Muscle layer of colon (tissue), 2 donors: ENCODE results near the gene GRHPR.

Experiments used
- H3K27ac ChIP-seq: one replicate; pipeline ENCODE4 v1.7.0; 2013; ENCODE audit warnings: low read depth, mild to moderate bottlenecking, low read length, moderate library complexity
- H3K27me3 ChIP-seq, 2 donors: one replicate each; pipeline ENCODE4 v1.7.0; 2013; ENCODE audit warnings: low read length in 2 of 2, mild to moderate bottlenecking in 2 of 2; ENCODE audit not compliant: insufficient read depth in 2 of 2, control insufficient read depth in 1 of 2
- H3K36me3 ChIP-seq: one replicate; pipeline ENCODE4 v1.7.0; 2013; ENCODE audit warnings: mild to moderate bottlenecking, low read length; ENCODE audit not compliant: insufficient read depth
- H3K4me1 ChIP-seq: one replicate; pipeline ENCODE4 v1.7.0; 2013; ENCODE audit warnings: mild to moderate bottlenecking, low read length; ENCODE audit not compliant: insufficient read depth
- H3K4me3 ChIP-seq, 2 donors: one replicate each; pipeline ENCODE4 v1.7.0; 2013; ENCODE audit warnings: low read length in 2 of 2, low read depth in 1 of 2, mild to moderate bottlenecking in 1 of 2, moderate library complexity in 1 of 2
- H3K9ac ChIP-seq: one replicate; pipeline ENCODE4 v1.7.0; 2013; ENCODE audit warnings: low read length
- H3K9me3 ChIP-seq: one replicate; pipeline ENCODE4 v1.7.0; 2013; ENCODE audit warnings: mild to moderate bottlenecking, low read length
- donor health status: abdominal sarcoma.
- donor health status: Adenocarcinoma of cecum.

GRHPR gene

GRCh38 chr9:37422289-37423104, at the start of gene GRHPR:
Gene GRHPR (plus strand): TSS chr9:37422696. CDS start chr9:37422751, 55 bp downstream.
- no peaks in the 10 kb centered on the region for H3K9me3 ChIP-seq
- H3K27ac ChIP-seq, result peak within 1 kb of the TSS; percentile 86
- H3K36me3 ChIP-seq, result peaks cover 15% of the 10 kb centered on the region
- peak within 1 kb of the TSS; percentile 83 to 88 for H3K4me3 ChIP-seq
- H3K9ac ChIP-seq, result peak within 1 kb of the TSS; percentile 53
- no peaks in the 10 kb centered on the region for H3K27me3 ChIP-seq
- peaks cover 29% of the 10 kb centered on the region for H3K4me1 ChIP-seq

- Histone ChIP-seq H3K27ac (no peak overlapping the region), H3K9ac (no peak overlapping the region), H3K4me1 (no peaks in the 10 kb centered on the region), H3K9me3 (no peaks in the 10 kb centered on the region), H3K36me3 (no peaks in the 10 kb centered on the region), H3K4me3 (no peak overlapping the region), H3K27me3 (no peaks in the 10 kb centered on the region)
Measured at GRCh38 chr9:37372839-37373238, 49.7 kb upstream of the GRHPR start.

- Histone ChIP-seq H3K27ac (no peak overlapping the region), H3K9ac (no peak overlapping the region), H3K27me3 (no peaks in the 10 kb centered on the region), H3K36me3 (no peaks in the 10 kb centered on the region), H3K4me1 (no peaks in the 10 kb centered on the region), H3K9me3 (no peaks in the 10 kb centered on the region), H3K4me3 (no peak overlapping the region)
Measured at GRCh38 chr9:37373621-37374020, 48.9 kb upstream of the GRHPR start.

- no peaks in the 10 kb centered on the region for H3K27me3 ChIP-seq
- no peak overlapping the region for H3K4me3 ChIP-seq
- H3K36me3 ChIP-seq, result no peaks in the 10 kb centered on the region
- H3K27ac ChIP-seq, result no peak overlapping the region
- H3K9me3 ChIP-seq, result no peaks in the 10 kb centered on the region
- no peaks in the 10 kb centered on the region for H3K4me1 ChIP-seq
- no peak overlapping the region for H3K9ac ChIP-seq
Measured at GRCh38 chr9:37374892-37375291, 47.6 kb upstream of the GRHPR start.

- Histone ChIP-seq H3K4me3 (no peak overlapping the region), H3K27ac (no peak overlapping the region), H3K36me3 (no peaks in the 10 kb centered on the region), H3K9ac (no peak overlapping the region), H3K4me1 (no peaks in the 10 kb centered on the region), H3K27me3 (no peaks in the 10 kb centered on the region), H3K9me3 (no peaks in the 10 kb centered on the region)
Measured at GRCh38 chr9:37377688-37378612, 44.5 kb upstream of the GRHPR start.

GRCh38 chr9:37378613-37379004, 43.9 kb upstream of the GRHPR start:
- H3K27me3 ChIP-seq, result no peaks in the 10 kb centered on the region
- H3K36me3 ChIP-seq, result no peaks in the 10 kb centered on the region
- no peak overlapping the region for H3K4me3 ChIP-seq

GRCh38 chr9:37379835-37380234, 42.7 kb upstream of the GRHPR start:
- Histone ChIP-seq H3K9me3 (no peaks in the 10 kb centered on the region), H3K4me3 (no peak overlapping the region)

More at GRCh38 chr9:37378613-37379004, 43.9 kb upstream of the GRHPR start:
- no peak overlapping the region for H3K27ac ChIP-seq
- no peak overlapping the region for H3K9ac ChIP-seq
- no peaks in the 10 kb centered on the region for H3K9me3 ChIP-seq
- no peaks in the 10 kb centered on the region for H3K4me1 ChIP-seq

GRCh38 chr9:37380570-37380969, 41.9 kb upstream of the GRHPR start:
- H3K4me1 ChIP-seq, result no peaks in the 10 kb centered on the region
- H3K9me3 ChIP-seq, result no peaks in the 10 kb centered on the region
- no peaks in the 10 kb centered on the region for H3K36me3 ChIP-seq
- no peak overlapping the region for H3K9ac ChIP-seq
- H3K27ac ChIP-seq, result no peak overlapping the region
- H3K27me3 ChIP-seq, result no peaks in the 10 kb centered on the region
- H3K4me3 ChIP-seq, result no peak overlapping the region

More at GRCh38 chr9:37379835-37380234, 42.7 kb upstream of the GRHPR start:
- Histone ChIP-seq H3K27me3 (no peaks in the 10 kb centered on the region), H3K27ac (no peak overlapping the region), H3K9ac (no peak overlapping the region), H3K36me3 (no peaks in the 10 kb centered on the region), H3K4me1 (no peaks in the 10 kb centered on the region)

GRCh38 chr9:37381094-37381741, 41.3 kb upstream of the GRHPR start:
- Histone ChIP-seq H3K36me3 (no peaks in the 10 kb centered on the region), H3K4me3 (no peak overlapping the region), H3K27ac (no peak overlapping the region), H3K27me3 (no peaks in the 10 kb centered on the region), H3K9me3 (no peaks in the 10 kb centered on the region), H3K4me1 (no peaks in the 10 kb centered on the region), H3K9ac (no peak overlapping the region)

GRCh38 chr9:37382161-37382981, 40.1 kb upstream of the GRHPR start:
- no peaks in the 10 kb centered on the region for H3K9me3 ChIP-seq
- no peaks in the 10 kb centered on the region for H3K4me1 ChIP-seq
- no peak overlapping the region for H3K4me3 ChIP-seq
- no peak overlapping the region for H3K27ac ChIP-seq
- no peak overlapping the region for H3K9ac ChIP-seq
- no peaks in the 10 kb centered on the region for H3K27me3 ChIP-seq
- no peaks in the 10 kb centered on the region for H3K36me3 ChIP-seq
